HepG2 (cell line): ENCODE results near the gene PUDP.

Experiments used
- ATAD3A ChIP-seq: sonication (generic); formaldehyde crosslinking; IDR thresholded peaks from 2 replicates; pipeline ENCODE4 v1.4.0; 2020; ENCODE audit warnings: missing genetic modification reagents
- RAD51 ChIP-seq: fragments of 450-650 bp; IDR thresholded peaks from 2 replicates; pipeline ENCODE4 v1.6.1; 2016; ENCODE audit warnings: borderline replicate concordance
- TF ChIP-seq, protein P1 (sequence below): sonication (generic); formaldehyde crosslinking; conservative IDR thresholded peaks from 2 replicates; pipeline ENCODE4 v1.8.1; 2023; ENCODE audit warnings: missing genetic modification reagents
- TF ChIP-seq, protein P2 (sequence below): sonication (generic); formaldehyde crosslinking; IDR thresholded peaks from 2 replicates; pipeline ENCODE4 v1.5.0; 2020; ENCODE audit warnings: mild to moderate bottlenecking, missing genetic modification reagents, moderate library complexity

DNA sequence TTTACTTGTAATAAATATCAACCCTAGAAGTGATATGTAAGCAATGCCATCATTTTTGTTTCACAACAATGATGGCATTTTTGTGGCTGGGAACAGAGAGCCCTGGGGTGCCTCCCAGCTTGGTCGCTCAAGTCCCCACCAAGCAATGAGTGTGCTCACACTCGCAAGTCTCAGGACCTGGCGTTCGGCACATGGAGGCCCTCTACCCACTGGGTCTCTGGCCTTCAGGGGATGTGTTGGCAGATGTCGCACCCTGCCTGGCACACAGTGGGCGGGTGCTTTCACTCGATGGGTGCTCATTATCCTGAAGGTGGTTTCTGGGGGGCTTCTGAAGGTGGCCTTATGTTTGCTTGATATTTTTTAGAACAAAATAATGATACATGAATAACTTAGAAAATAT is 75.1 kb downstream of the PUDP start:
- TF ChIP-seq, protein P1, sequence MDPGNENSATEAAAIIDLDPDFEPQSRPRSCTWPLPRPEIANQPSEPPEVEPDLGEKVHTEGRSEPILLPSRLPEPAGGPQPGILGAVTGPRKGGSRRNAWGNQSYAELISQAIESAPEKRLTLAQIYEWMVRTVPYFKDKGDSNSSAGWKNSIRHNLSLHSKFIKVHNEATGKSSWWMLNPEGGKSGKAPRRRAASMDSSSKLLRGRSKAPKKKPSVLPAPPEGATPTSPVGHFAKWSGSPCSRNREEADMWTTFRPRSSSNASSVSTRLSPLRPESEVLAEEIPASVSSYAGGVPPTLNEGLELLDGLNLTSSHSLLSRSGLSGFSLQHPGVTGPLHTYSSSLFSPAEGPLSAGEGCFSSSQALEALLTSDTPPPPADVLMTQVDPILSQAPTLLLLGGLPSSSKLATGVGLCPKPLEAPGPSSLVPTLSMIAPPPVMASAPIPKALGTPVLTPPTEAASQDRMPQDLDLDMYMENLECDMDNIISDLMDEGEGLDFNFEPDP (CRISPR knock-in tag): no peak
- TF ChIP-seq, protein P2, sequence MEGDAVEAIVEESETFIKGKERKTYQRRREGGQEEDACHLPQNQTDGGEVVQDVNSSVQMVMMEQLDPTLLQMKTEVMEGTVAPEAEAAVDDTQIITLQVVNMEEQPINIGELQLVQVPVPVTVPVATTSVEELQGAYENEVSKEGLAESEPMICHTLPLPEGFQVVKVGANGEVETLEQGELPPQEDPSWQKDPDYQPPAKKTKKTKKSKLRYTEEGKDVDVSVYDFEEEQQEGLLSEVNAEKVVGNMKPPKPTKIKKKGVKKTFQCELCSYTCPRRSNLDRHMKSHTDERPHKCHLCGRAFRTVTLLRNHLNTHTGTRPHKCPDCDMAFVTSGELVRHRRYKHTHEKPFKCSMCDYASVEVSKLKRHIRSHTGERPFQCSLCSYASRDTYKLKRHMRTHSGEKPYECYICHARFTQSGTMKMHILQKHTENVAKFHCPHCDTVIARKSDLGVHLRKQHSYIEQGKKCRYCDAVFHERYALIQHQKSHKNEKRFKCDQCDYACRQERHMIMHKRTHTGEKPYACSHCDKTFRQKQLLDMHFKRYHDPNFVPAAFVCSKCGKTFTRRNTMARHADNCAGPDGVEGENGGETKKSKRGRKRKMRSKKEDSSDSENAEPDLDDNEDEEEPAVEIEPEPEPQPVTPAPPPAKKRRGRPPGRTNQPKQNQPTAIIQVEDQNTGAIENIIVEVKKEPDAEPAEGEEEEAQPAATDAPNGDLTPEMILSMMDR (CRISPR knock-in tag): no peak
- TF ChIP-seq ATAD3A (no peak), RAD51 (no peak)
